ENCODE measurements around the gene SYPL1. TPM values are rescaled to one million over a fixed set of nuclear protein-coding genes. Genes with fewer than 3 reads are reported as not detected.

The SYPL1 gene
- total RNA-seq, 1 donor from 2014 or later: 99.0 TPM

DNA sequence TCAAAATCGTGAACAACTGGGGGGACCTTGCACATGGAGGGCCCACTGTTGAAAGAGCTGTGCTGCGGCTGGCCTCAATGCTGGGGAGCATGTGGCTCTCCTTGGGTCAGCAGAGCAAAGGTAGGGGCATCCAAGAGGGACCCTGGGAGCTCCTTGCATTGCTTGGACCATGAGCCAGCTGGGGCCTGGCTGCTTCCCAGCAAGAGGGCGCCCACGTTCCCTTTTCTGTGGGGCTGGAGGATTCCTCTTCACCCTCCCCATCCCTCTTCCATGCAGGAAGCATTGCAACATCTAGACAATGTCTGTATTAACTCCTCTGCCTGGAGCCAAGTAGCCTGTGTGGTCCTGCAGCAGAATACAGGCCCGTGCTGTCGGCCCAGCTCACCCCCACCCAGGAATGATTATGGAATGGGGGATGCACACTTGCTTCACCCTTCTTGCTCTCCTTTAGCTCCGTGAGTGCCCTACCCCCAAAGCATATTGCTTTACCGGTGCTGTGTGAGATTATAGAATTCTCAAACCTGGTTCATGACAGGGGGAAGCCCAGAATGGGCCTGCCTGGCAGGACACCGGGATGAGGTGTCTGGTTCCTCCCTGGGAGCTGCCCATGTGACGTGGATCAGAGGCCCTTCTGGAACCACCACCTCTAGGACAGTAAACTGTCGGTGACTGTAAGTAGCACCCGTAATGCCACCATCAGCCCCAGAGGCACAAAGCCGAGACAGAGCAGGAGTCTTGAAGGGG, 61.9 kb downstream of the SYPL1 start:
- peak; percentile 35 for DNase-seq

- DNase-seq: no peak
These were observed 62.9 kb downstream of the SYPL1 start for GRCh38 chr7:106049139-106049752.

DNA sequence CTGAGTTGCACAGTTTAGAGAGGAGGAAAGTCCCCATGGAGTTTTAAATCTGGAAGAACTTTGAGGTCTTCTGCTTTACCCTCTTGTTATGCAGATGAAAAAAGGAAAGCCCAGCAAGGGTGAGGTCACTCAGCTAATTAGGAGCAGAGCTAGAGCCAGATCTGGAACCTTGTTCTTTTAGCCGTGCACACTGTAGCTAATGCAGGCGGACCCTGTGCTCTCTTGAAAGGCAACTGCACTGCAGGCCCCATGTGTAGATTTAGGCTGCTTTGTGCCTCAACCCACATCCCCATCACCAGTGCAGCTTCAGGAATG, 63.4 kb downstream of the SYPL1 start:
- DNase-seq: no peak

- DNase-seq: no peak
These were observed 64.0 kb downstream of the SYPL1 start for GRCh38 chr7:106047818-106048705.

GRCh38 chr7:106047184-106047583, 64.9 kb downstream of the SYPL1 start:
- DNase-seq: no peak

- DNase-seq: no peak
These were observed 66.5 kb downstream of the SYPL1 start for GRCh38 chr7:106045586-106045985.

DNA sequence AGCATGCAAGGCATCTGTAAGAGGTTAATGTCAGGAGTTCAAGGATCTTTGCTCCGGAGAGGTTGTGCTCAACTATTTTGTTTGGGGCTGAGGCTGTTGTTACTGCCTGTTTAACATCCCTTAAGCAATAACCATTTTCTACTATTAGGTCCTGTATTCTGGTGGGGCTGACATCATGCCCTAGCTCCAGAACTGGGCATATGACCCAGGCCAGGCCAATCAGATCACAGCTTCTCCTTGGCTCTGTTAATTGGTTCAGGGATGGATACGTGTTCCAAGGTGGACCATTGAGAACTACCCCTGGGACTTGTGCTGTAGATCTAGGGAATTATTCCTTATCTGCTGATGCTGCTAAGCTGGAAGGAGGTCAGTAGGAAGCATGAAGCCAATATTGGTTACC, 67.0 kb downstream of the SYPL1 start:
- no peak for DNase-seq

GRCh38 chr7:106042196-106042611, 69.9 kb downstream of the SYPL1 start:
- no peak for DNase-seq

DNA sequence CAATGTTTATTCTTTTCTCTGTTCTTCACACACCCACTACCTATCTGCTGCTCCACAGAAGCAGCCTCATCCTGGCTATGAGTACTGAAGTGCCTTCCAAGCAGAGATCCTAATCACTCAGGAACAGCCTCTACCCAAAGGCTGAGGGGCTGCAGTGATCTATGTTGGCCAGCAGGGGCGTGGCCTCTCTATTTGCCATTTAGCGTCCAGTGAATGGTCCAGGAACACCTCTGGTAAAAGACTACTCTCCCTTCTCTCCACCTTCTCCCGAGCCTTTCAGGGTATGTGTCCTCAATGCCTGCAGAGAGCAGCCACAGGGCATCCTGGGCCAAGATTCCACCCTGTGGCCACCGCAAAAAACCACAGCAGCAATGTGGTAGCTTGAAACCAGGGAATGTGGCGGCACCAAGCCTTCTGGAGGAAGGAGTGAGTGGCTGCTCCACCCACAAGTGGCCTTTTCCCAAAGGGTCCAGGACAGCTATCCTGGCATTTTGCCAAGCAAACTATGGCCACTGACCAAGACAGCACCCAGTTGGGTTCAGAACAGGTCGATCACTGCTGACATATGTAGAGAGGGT, 70.9 kb downstream of the SYPL1 start:
- DNase-seq: peak; percentile 50

Other genes starting within 250 kb of the SYPL1 start
- 10.4 TPM for gene ATXN7L1, start 235.7 kb downstream of the SYPL1 start, total RNA-seq
- gene CDHR3, start 149.0 kb downstream of the SYPL1 start, total RNA-seq: 4.1 TPM
- 120 TPM for gene NAMPT, start 172.7 kb upstream of the SYPL1 start, total RNA-seq